GM21526 (cell line): Measurements from ENCODE around the gene CYP26C1.

Experiments
- ATAC-seq: cut with Tn5 transposase; IDR thresholded peaks from one replicate; pipeline ENCODE4 v1.9.1; 2021; ENCODE audit warnings: moderate library complexity; ENCODE audit not compliant: unreplicated experiment, low FRiP score

The CYP26C1 gene

GRCh38 chr10:93059975-93060886, at the start of gene CYP26C1:
CYP26C1 (plus strand) TSS chr10:93060798; CDS start chr10:93061264, 466 bp downstream.
- ATAC-seq: no peak

GRCh38 chr10:93015722-93016121, 44.9 kb upstream of the CYP26C1 start:
- no peak for ATAC-seq

- no peak for ATAC-seq
These were observed 37.5 kb upstream of the CYP26C1 start for GRCh38 chr10:93023013-93023650.

GRCh38 chr10:93026072-93026471, 34.5 kb upstream of the CYP26C1 start:
- ATAC-seq: no peak

- no peak for ATAC-seq
These were observed 33.1 kb upstream of the CYP26C1 start for GRCh38 chr10:93027508-93027907.

- ATAC-seq: no peak
These were observed 31.7 kb upstream of the CYP26C1 start for GRCh38 chr10:93028883-93029282.

- no peak for ATAC-seq
These were observed 30.2 kb upstream of the CYP26C1 start for GRCh38 chr10:93030409-93030808.

- no peak for ATAC-seq
These were observed 28.3 kb upstream of the CYP26C1 start for GRCh38 chr10:93032105-93032808.

- ATAC-seq: no peak
These were observed 27.8 kb upstream of the CYP26C1 start for GRCh38 chr10:93032809-93033137.

GRCh38 chr10:93034426-93034825, 26.2 kb upstream of the CYP26C1 start:
- no peak for ATAC-seq

- ATAC-seq: no peak
These were observed 21.5 kb upstream of the CYP26C1 start for GRCh38 chr10:93039110-93039509.

GRCh38 chr10:93039721-93040120, 20.9 kb upstream of the CYP26C1 start:
- no peak for ATAC-seq

- no peak for ATAC-seq
These were observed 6.1 kb upstream of the CYP26C1 start for GRCh38 chr10:93054486-93054885.

GRCh38 chr10:93058139-93058538, 2.5 kb upstream of the CYP26C1 start:
- ATAC-seq: no peak

GRCh38 chr10:93060887-93061593, 442 bp downstream of the CYP26C1 start:
- ATAC-seq: no peak

GRCh38 chr10:93061594-93062513, 1.3 kb downstream of the CYP26C1 start:
- no peak for ATAC-seq

GRCh38 chr10:93062514-93063143, 2.0 kb downstream of the CYP26C1 start:
- ATAC-seq: no peak

GRCh38 chr10:93063144-93063976, 2.8 kb downstream of the CYP26C1 start:
- ATAC-seq: no peak
